Measurements from ENCODE around the gene RNASE12.
"Not testable (repeated sequence)": the region's sequence is repeated elsewhere in the genome, so short reads cannot be mapped to it uniquely, and the experiment has no call there.

The RNASE12 gene

DNA sequence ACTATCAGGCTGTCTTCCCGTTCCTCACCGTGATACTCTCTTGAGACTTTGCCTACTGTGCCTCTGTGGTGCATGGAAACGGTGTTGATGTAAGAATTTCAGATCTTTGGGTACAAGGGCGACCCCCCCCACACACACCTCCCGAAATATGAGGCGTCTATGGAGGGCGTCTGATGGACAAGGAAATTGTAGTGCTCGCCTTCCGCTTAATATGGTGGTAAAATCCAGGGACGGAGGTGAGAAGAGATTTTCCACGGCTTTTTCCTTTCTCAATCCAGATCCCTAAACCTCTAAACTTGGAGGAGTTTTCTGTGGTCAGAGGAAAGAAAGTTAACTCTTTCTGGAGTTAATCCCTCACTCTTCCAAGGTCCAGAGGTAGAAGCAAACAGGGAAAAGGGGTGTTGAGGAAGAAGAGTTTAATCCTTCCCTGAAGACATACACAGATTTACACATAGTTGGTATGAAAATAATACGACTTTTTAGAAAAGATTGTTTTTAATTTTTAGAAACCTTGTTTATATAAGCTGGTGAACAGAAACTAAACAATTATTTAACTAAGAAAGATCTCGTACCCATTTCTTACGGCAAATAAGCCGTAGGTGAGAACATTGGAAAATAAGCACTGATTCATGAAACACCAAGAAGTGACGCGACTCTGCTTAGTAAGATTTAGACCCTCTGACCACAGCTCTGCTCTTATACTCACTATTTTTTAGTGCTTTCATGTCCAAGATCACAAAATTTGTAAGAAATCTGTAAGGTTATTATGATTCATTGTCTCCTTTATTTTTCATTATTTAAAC is 23.1 kb upstream of the RNASE12 start:
- peak; percentile 13 for DNase-seq (ENCODE audit: low spot score)

GRCh38 chr14:20613094-20614037 is 22.2 kb upstream of the RNASE12 start:
- DNase-seq (ENCODE audit: low spot score), result peak; percentile 90

- no peak for DNase-seq (ENCODE audit: low spot score)
These were observed 21.2 kb upstream of the RNASE12 start for GRCh38 chr14:20612403-20612802.

- DNase-seq (ENCODE audit: low spot score), result no peak
These were observed 20.1 kb upstream of the RNASE12 start for GRCh38 chr14:20611277-20611676.

DNA sequence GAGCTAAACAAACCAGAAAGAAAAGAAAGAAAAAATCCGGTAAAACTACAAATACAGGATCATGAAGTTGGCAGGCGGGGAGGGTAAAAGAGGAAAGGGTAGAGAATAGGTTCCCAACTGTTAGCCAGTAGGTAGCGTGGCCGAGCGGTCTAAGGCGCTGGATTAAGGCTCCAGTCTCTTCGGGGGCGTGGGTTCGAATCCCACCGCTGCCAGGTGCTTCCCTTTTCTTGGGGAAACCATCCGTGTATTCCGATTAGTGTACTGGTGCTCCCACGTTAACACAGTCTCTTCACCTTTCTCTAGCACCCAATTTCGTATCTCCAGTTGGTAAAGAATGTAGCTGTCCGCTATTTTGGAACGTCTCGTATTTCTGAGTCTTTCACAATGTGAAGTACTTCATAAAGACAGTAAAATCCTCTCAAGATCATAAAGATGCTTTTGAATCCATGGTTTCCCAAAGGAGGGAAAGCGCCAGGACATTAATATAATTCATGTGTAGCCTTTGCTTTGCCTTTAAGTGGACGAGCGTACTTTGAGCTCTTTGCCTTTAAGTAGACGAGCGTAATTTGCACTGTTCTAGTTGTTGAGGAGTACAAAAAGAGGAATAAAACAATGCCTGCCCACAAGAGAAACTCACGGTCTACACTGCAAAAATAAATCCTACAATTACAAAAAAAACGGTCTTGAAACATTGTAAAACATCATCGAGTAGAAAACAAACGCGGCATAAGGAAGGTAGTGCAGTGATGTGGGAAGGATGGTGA is 19.0 kb upstream of the RNASE12 start:
- DNase-seq (ENCODE audit: low spot score), result peak; percentile 69

DNA sequence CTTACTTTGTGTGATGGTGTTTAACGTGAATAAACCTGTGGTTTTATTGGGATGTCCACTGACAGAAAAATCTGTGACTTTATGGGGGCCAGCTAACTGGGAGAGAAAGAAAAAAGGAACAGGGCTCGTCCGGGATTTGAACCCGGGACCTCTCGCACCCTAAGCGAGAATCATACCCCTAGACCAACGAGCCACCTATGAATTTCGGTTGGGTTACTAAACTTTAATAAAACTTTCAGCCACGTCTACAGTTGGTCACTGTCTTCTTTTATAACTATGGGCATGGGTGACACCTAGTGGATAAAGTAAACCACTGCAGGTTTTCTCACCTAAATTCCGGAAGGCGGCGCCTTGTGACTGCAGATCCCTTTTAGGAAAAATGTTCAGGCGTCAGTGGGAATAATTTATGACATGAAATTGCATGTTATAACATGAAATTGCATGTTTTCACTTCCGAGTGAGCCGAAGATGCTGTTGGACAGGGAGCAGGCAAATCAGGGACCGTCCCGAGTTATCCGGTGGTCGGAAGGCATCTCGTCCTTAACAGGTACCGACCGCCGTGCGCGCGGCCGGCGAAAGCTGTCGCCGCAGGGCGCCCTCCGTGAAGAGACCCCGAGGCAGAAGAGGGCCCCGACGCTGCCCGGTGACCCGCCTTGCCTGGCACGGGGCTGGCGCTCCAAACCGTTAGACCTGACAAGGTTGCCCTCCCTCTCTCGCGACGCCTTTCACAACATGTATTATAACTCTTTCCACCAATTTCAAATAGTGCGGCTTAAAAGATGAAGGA is 18.2 kb upstream of the RNASE12 start:
- DNase-seq (ENCODE audit: low spot score), result peak; percentile 86

DNA sequence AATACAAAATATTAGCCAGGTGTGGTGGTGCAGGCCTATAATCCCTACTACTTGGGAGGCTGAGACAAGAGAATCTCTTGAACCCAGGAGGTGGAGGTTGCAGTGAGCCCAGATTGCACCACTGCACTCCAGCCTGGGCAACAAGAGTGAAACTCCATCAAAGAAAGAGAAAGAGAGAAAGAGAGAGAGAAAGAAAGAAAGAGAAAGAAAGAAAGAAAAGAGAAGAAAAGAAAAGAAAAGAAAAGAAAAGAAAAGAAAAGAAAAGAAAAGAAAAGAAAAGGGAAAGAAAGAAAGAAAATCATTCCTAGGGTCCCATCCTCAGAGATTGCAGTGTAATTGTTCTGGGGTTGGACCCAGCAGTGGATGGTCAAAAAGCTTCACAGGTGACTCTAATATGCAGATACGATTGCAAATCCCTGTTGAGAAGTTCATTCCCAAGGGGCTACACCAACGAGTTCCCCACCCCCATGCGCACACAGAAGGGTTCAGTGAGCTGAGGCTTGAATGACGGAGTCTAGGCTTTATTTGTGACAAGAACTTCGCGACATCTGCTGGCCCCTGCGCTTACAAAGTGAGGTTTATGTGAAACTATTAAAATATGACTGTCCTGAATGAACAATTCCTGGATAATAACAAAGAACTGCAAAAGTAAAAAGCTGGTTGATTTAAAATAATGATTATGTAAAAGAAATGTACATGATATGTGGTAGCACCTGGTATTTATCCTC is 17.4 kb upstream of the RNASE12 start:
- DNase-seq (ENCODE audit: low spot score), result no peak

- no peak for DNase-seq (ENCODE audit: low spot score)
These were observed 16.4 kb upstream of the RNASE12 start for GRCh38 chr14:20607617-20608016.

DNA sequence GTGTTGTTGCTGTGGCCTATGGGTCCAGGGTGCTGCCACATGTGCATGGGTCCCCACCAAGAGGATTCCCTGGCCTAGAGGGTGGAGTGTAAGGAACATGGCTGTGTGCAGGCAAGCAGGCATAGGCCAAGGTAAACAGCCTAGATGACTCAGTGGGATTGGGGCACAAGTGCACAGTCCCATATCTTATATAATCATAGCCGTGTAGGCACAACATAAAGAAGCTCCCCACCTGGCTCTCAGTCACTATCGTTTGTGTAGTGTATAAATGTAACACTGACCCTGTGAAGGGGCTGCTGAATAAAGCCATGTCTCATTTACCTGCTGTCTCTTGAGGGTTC is 15.7 kb upstream of the RNASE12 start:
- no peak for DNase-seq (ENCODE audit: low spot score)

DNA sequence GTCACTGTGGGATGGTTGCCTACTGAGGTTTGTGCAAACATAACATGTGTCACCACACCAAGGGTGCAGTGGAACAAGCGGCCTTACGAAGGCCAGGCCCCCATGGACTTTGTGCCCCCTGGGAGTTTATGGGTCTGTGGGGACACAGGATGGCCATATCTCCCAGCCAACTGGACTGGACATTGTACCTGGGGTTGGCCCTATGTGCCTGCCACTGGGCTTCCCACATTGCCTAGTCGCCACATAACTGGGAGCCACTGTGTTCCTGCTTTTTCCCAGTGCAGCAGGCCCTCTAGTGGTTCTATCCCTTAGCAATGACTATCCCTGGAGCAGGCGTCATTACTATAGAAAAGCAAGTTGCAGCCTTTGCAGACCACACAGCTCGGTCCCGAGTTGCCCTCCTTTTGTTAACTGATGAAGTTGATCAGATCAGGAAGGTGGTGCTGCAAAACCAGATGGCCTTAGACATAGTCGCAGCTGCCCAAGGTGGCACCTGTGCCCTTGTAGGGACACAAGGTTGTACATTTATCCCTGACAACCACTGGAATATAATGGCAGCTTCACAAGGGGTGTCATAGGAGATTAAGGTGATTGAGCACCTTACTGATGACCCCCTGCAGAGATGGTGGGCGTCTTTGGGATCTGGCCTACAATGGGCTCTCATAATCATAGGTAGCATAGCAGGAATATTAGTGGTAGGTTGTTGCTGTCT is 15.2 kb upstream of the RNASE12 start:
- DNase-seq (ENCODE audit: low spot score), result no peak

DNA sequence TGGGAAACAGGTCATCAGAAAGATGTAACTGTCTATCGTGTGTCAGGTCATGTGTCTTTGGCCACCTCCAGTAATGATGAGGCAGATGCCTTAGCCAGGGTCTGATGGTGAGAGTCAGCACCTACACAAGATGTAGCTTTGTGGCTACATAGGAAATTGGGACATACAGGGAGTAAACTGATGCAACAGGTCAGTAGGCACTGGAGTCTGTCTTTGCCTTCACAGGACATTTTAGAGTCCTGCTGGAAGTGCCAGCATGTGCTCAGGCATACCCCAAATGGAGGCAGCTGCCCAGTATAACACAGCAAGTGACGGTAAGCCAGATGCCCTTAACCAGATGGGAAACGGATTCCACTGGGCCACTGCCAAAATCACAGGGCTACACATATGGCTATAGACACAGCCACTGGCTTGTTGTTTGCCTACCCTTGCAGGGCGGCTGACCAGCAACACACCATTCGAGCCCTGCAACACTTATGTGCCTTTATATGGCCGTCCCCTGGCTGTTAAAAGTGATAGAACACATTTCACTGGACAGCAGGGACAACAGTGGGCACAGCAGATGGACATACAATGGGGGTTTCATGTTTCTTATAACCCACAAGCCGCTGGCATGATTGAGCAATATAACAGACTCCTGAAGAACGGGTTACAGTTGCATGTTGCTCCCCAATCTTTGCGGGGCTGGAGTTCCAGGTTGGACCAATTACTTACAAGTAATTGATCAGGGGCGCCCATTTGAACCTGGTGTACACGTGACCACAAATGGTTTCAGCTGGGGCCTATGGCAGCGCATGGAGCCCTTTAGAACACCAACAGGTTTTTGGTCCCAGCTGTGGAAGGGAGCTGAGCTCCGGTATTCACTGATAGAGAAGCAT is 12.9 kb upstream of the RNASE12 start:
- DNase-seq (ENCODE audit: low spot score), result no peak

DNA sequence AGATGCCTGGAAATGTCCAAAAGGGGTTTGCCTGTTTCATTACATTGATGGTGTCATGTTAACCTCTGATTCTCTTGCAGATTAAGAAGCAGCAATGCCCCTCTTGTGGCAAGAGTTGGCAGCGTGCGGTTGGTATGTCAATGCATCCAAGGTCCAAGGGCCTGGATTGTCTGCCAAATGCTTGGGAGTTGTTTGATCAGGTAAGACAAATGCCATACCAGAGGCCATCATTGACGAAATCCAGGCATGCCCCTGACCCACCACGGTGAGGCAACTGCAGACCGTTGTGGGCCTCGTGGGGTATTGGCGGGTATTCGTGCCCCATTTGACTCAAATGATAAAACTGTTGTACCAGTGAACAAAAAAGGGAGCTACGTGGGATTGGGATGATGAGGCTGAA is 11.4 kb upstream of the RNASE12 start:
- DNase-seq (ENCODE audit: low spot score), result no peak

GRCh38 chr14:20601522-20601921 is 10.3 kb upstream of the RNASE12 start:
- DNase-seq (ENCODE audit: low spot score), result no peak

GRCh38 chr14:20597108-20597507 is 5.9 kb upstream of the RNASE12 start:
- no peak for DNase-seq (ENCODE audit: low spot score)

GRCh38 chr14:20595726-20596125 is 4.5 kb upstream of the RNASE12 start:
- not testable (repeated sequence) for DNase-seq (ENCODE audit: low spot score)

DNA sequence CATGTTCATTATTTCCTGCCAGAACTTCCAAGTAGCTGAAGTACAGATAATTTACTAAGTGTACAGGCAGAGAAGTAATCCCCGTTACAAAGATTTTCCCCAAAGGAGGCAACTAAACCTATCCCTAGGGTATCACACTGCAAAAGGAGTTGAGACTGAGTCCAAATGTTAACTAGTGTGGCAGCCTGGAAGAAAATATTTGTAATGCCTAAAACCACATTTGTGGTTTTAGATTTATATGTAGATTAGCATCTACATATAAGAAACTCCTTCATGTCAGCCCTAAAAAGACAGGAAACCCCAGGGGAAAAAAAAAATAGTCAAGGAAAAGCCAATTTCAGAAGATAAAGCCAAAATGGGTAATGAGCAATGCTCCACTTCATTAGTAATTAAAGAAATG is 1.4 kb upstream of the RNASE12 start:
- no peak for DNase-seq (ENCODE audit: low spot score)

DNA sequence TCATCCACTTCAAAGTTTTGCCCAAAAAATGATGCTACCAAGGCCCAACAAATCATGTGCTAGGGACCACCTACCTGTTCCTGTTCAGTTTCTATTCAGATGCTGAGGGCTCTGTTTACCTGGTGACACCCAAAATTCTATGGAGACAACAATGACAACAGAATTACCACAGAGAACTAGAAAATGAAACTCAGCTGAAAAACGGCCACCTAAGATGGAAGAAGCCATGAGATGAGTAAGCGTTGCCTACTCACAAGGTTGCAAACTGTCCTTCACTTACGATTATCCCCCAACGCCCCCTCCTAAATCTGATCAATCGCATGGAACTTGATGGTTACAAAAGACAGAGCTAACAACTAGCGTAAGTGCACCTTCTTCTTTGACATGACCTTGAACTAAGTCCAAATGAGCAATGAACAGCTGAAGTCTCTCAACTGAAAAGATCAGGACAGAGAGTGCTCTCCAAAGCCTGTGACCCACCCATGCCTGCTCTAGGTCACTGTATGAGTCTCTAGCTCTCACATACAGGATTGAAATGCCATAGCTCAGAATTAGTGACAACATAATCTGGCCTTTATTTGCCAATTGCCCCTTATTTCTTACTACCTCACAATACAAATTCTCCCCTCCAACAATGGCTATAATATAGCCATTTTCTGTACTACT is 3.6 kb downstream of the RNASE12 start, which contains the start of gene RNASE11:
TSS of gene RNASE11 (minus strand) at position 513 of the 666 bp plus-strand sequence.
- no peak for DNase-seq (ENCODE audit: low spot score)

DNA sequence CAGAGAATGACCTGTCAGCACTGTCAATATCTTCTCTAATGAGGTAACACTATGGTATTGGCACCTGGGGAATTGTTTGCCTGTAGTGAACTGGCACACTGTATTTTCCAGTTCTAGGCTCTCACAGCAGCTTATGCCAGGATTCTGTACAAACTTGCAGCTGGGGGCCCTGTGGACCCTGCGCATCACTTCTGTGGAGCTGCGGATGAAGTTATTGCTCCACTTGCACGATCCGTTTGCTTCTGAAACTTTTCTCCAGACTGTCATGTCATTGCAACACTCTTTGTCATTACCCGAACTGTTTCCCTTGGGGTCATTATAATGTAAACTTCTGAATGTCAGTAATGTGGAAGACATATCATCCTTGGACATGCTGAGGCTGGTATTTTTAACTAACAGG is 7.3 kb downstream of the RNASE12 start:
- no peak for DNase-seq (ENCODE audit: low spot score)

DNA sequence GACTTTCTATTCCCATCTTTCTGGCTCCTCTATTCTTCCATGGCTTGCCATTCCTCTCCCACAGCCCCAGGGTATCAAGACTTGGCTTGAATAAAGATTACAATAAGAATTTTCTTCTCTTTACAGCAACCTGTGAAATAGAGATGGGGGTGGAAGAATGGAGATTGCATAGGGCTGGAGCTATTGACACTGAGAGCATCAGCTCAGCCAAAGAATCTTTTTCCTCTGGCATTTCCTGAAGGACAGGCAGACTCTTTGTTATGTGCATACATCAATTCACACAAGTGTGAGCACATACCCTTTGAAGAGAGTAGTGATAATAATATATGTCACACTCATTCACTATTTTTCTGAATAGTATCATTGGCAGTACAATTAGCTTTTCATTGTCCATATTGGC is 8.0 kb downstream of the RNASE12 start:
- DNase-seq (ENCODE audit: low spot score), result no peak

Data from CD4-positive, alpha-beta T cell treated with Interleukin-2 at 100 ng/mL for 4 hours (primary cell).